Measurements from ENCODE around the gene PCP4L1. TPM values are rescaled to one million over a fixed set of nuclear protein-coding genes. Genes with fewer than 3 reads are reported as not detected.

Gene PCP4L1
- total RNA-seq, 2 experiments from 2014 or later: 0.18 TPM; not detected in 1

- ATAC-seq (no peak), DNase-seq (no peak)
- Mint-ChIP-seq H3K4me1 (ENCODE audit: low read depth) (no peaks in the 10 kb centered on the region), H3K4me3 (no peak overlapping the region), H3K36me3 (ENCODE audit: low read depth) (no peaks in the 10 kb centered on the region), H3K27ac (no peak overlapping the region), H3K9me3 (no peaks in the 10 kb centered on the region), H3K27me3 (peaks cover 6% of the 10 kb centered on the region)
- POLR2A ChIA-PET: no interaction called here
- TF ChIP-seq CTCF (IDR thresholded peaks at IDR 0.05): no peak
- intact Hi-C loops (cut with micrococcal nuclease): no loop called here
- CTCF ChIA-PET: interaction anchor here (2.0 kb wide), 1 partner anchor 16 kb away, joined by 7 read pairs; no protein-coding TSS in a partner anchor
Observed at GRCh38 chr1:161274874-161275273, 16.3 kb downstream of the PCP4L1 start.

GRCh38 chr1:161282991-161283390 is 24.4 kb downstream of the PCP4L1 start:
- no peak for TF ChIP-seq CTCF (IDR thresholded peaks at IDR 0.05)
- ChIA-PET POLR2A (no interaction called here), CTCF (interaction anchor here (1.1 to 1.9 kb wide), 3 partner anchors 8 to 117 kb away, joined by 3 to 8 read pairs (median 4); partner anchors contain the start of gene PPOX)
- intact Hi-C loops (cut with micrococcal nuclease): no loop called here
- Mint-ChIP-seq H3K27ac (no peak overlapping the region), H3K4me3 (no peak overlapping the region), H3K27me3 (no peaks in the 10 kb centered on the region), H3K36me3 (ENCODE audit: low read depth) (no peaks in the 10 kb centered on the region), H3K4me1 (ENCODE audit: low read depth) (no peaks in the 10 kb centered on the region), H3K9me3 (no peaks in the 10 kb centered on the region)
- no peak for DNase-seq
- ATAC-seq: no peak

GRCh38 chr1:161285113-161285512 is 26.6 kb downstream of the PCP4L1 start:
- ChIA-PET CTCF (interaction anchor here (1.5 kb wide), 1 partner anchor 34 kb away, joined by 3 read pairs; no protein-coding TSS in a partner anchor), POLR2A (no interaction called here)
- no peak for ATAC-seq
- Mint-ChIP-seq H3K4me3 (no peak overlapping the region), H3K4me1 (ENCODE audit: low read depth) (no peaks in the 10 kb centered on the region), H3K27me3 (no peaks in the 10 kb centered on the region), H3K9me3 (no peaks in the 10 kb centered on the region), H3K36me3 (ENCODE audit: low read depth) (no peaks in the 10 kb centered on the region), H3K27ac (no peak overlapping the region)
- DNase-seq: no peak
- intact Hi-C loops (cut with micrococcal nuclease): no loop called here
- TF ChIP-seq CTCF (IDR thresholded peaks at IDR 0.05): no peak

- no peaks in the 10 kb centered on the region for H3K4me1 Mint-ChIP-seq (ENCODE audit: low read depth)
- ChIA-PET POLR2A (no interaction called here), CTCF (interaction anchor here (1.5 kb wide), 1 partner anchor 33 kb away, joined by 3 read pairs; no protein-coding TSS in a partner anchor)
- H3K4me3 Mint-ChIP-seq: no peak overlapping the region
- TF ChIP-seq CTCF (IDR thresholded peaks at IDR 0.05): no peak
- H3K27me3 Mint-ChIP-seq: no peaks in the 10 kb centered on the region
- H3K36me3 Mint-ChIP-seq (ENCODE audit: low read depth): no peaks in the 10 kb centered on the region
- H3K27ac Mint-ChIP-seq: no peak overlapping the region
- H3K9me3 Mint-ChIP-seq: no peaks in the 10 kb centered on the region
- ATAC-seq (no peak), DNase-seq (no peak)
- intact Hi-C loops (cut with micrococcal nuclease): no loop called here
Observed at GRCh38 chr1:161285521-161285920, 27.0 kb downstream of the PCP4L1 start.

- H3K27me3 Mint-ChIP-seq: no peaks in the 10 kb centered on the region
- H3K36me3 Mint-ChIP-seq (ENCODE audit: low read depth): no peaks in the 10 kb centered on the region
- H3K9me3 Mint-ChIP-seq: no peaks in the 10 kb centered on the region
- ATAC-seq: no peak
- ChIA-PET POLR2A (interaction anchor here (0.6 to 1.5 kb wide), 2 partner anchors 18 to 62 kb away, joined by 3 to 4 read pairs; partner anchors contain the start of gene TOMM40L), CTCF (interaction anchor here (0.6 to 3.9 kb wide), 6 partner anchors 60 to 511 kb away, joined by 3 to 29 read pairs (median 4); partner anchors contain the start of genes APOA2, PPOX and TOMM40L)
- no peaks in the 10 kb centered on the region for H3K4me1 Mint-ChIP-seq (ENCODE audit: low read depth)
- H3K4me3 Mint-ChIP-seq: no peak overlapping the region
- no peak overlapping the region for H3K27ac Mint-ChIP-seq
- intact Hi-C loops (cut with micrococcal nuclease): no loop called here
- no peak for TF ChIP-seq CTCF (IDR thresholded peaks at IDR 0.05)
- DNase-seq: no peak
Observed at GRCh38 chr1:161287482-161288054, 29.0 kb downstream of the PCP4L1 start.

All from activated CD8-positive, alpha-beta T cell treated with anti-CD3 and anti-CD28 coated beads for 36 hours (primary cell).